Heart right ventricle (tissue), 16 donors: ENCODE data around the gene DHX35. TPM values are rescaled to one million over a fixed set of nuclear protein-coding genes. Genes with fewer than 3 reads are reported as not detected.

Experiments
- ATAC-seq, 8 donors: fragments of 200-7000 bp; cut with Tn5 transposase; one replicate each; pipeline ENCODE4 v1.9.1; 2020; ENCODE audit warnings: mild to moderate bottlenecking in 8 of 8, moderate library complexity in 8 of 8, moderate number of reproducible peaks in 1 of 8
- DNase-seq, 2 donors: peaks; one replicate each; pipeline ENCODE4 v3.0.0-alpha.2; 2020
- H3K27ac ChIP-seq, 10 donors: fragments of 200-600 bp; sonication (generic) in 2 of 10; one replicate each; pipeline versions ENCODE4 v1.5.0 to v1.8.0; 2020 to 2022; ENCODE audit warnings: mild to moderate bottlenecking in 3 of 10
- H3K27me3 ChIP-seq, 7 donors: fragments of 200-600 bp; one replicate each; pipeline ENCODE4 v1.8.0; 2021 to 2022; ENCODE audit warnings: mild to moderate bottlenecking in 2 of 7
- H3K36me3 ChIP-seq, 9 donors: fragments of 200-600 bp; sonication (generic) in 1 of 9; one replicate each; pipeline versions ENCODE4 v1.5.0 to v1.8.0; 2020 to 2022; ENCODE audit warnings: mild to moderate bottlenecking in 2 of 9
- H3K4me1 ChIP-seq, 9 donors: fragments of 200-600 bp; sonication (generic) in 1 of 9; one replicate each; pipeline versions ENCODE4 v1.5.0 to v1.8.0; 2020 to 2022; ENCODE audit warnings: mild to moderate bottlenecking in 4 of 9
- H3K4me3 ChIP-seq, 10 donors: fragments of 200-600 bp; sonication (generic) in 2 of 10; one replicate each; pipeline versions ENCODE4 v1.5.0 to v1.8.0; 2020 to 2022; ENCODE audit warnings: mild to moderate bottlenecking in 7 of 10, moderate library complexity in 2 of 10
- H3K9me3 ChIP-seq, 11 donors: fragments of 200-600 bp in 10 of 11; sonication (generic) in 2 of 11; one replicate each; pipeline versions ENCODE4 v1.5.0 to v1.8.0; 2013 to 2022; ENCODE audit warnings: mild to moderate bottlenecking in 2 of 11, control low read depth in 1 of 11, moderate library complexity in 1 of 11
- whole genome bisulfite sequencing, 2 donors: extraction: QIAGEN DNeasy Blood & Tissue Kit; methylation state at CpG; one replicate each; pipeline ENCODE4 v1.1.7; 2013; ENCODE audit warnings: inconsistent platforms in 1 of 2; 5-methylcytosine and 5-hydroxymethylcytosine counted together
- intact Hi-C, 10 donors: fragments of 100-400 bp; cut with DNase I; formaldehyde crosslinking; loops; one replicate each; pipeline versions ENCODE4 v1.11.1 to v1.14.2; 2022
- polyA plus RNA-seq, 2 donors: library from polyadenylated mRNA; stranded (reverse); fragments of 200-250 nt; gene quantifications; one replicate each; pipeline ENCODE4 v1.2.3, GENCODE V29; 2013
- total RNA-seq, 10 donors: library from RNA; stranded (reverse); fragmentation: NEBNext Ultra II Directional in 3 of 10; extraction: Animal tissue kit (Norgen Biotek cat#: 25700) in 3 of 10; gene quantifications; one replicate each; pipeline versions ENCODE4 v1.2.1 to v1.2.4, GENCODE V29; 2021 to 2023
- TF ChIP-seq, protein P1 (sequence below), 9 donors: fragments of 200-600 bp; sonication (generic) in 2 of 9; IDR thresholded peaks; one replicate each; pipeline versions ENCODE4 v1.5.0 to v1.8.0; 2021 to 2022; ENCODE audit warnings: antibody characterized with exemption in 9 of 9, mild to moderate bottlenecking in 5 of 9, moderate library complexity in 1 of 9
- donor health status: Arrhythmogenic right ventricular cardiomyopathy.
- donor health status: ischemic (EF 13 %, LVEDD 7.1; RV severe dilation, severe dysfunction).
- donor health status: healthy with polysubstance abuse.
- donor health status: DM: no; HTN: yes; CAD: no.
- donor health status: DM: no; HTN: no; CAD: no.
- donor health status: ischemic (EF 25% LVEDD 6.9; RV normal size, moderate dysfunction).
- donor health status: ischemic (EF 25% LVEDD 5.7; RV mildly dilated, moderate dysfunction).
- donor health status: healthy.
- donor health status: DM: yes; HTN: yes; CAD: no.
- donor health status: Ischemic cardiomyopathy.
- donor health status: ischemic (EF 35%, LVEDD 5.7; RV mildly dilated, moderate dysfunction).
- donor health status: nonischemic (EF 11% LVEDD 7.7; RV severe dilation, severe dysfunction).
- donor health status: DM: yes; HTN: yes; CAD: no.
- donor health status: PGD.
- donor health status: ischemic (EF 29% LVEDD 5.4; RV normal size, mild dysfunction).
- donor health status: nonischemic (EF 23%, LVEDD 6.1; RV moderate dilation, normal function).

DHX35 gene
- total and polyA plus RNA-seq, 12 donors, result 5.1 to 14.3 (median 10.2) TPM

DNA sequence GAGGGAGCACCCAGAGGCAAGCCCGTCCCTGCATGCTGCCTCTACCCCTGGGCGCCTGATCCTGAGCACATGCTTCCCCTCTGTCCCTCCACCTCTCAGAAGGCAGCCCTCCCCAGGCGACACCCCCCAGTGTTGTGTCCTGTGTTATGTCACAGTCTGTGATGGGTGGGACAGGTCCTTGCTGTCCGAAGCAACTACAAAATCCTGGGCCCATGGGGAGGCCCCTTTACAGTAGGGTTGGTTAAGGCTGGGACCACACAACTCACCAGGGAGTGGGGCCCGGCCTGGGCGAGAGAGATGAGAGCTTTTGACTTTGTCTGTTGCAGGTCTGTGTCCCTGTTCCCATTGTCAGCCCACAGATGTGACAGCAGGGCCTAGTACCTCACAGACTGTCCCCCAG is 78.0 kb downstream of the DHX35 start:
- intact Hi-C loops, result loop anchor here in 5 of 10 donors (10.0 kb wide), 2 partner anchors 115 to 395 kb away; partner anchors contain the start of gene FAM83D (in 3 of the 5)
- DNase-seq (no peak), ATAC-seq (no peak)
- TF ChIP-seq, protein P1, sequence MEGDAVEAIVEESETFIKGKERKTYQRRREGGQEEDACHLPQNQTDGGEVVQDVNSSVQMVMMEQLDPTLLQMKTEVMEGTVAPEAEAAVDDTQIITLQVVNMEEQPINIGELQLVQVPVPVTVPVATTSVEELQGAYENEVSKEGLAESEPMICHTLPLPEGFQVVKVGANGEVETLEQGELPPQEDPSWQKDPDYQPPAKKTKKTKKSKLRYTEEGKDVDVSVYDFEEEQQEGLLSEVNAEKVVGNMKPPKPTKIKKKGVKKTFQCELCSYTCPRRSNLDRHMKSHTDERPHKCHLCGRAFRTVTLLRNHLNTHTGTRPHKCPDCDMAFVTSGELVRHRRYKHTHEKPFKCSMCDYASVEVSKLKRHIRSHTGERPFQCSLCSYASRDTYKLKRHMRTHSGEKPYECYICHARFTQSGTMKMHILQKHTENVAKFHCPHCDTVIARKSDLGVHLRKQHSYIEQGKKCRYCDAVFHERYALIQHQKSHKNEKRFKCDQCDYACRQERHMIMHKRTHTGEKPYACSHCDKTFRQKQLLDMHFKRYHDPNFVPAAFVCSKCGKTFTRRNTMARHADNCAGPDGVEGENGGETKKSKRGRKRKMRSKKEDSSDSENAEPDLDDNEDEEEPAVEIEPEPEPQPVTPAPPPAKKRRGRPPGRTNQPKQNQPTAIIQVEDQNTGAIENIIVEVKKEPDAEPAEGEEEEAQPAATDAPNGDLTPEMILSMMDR (IDR thresholded peaks at IDR 0.05), result no peak
- H3K4me1 ChIP-seq, result no peaks in the 10 kb centered on the region
- no peaks in the 10 kb centered on the region for H3K9me3 ChIP-seq
- no peaks in the 10 kb centered on the region for H3K27me3 ChIP-seq
- peaks cover 0 to 94% (median 52%) of the 10 kb centered on the region in 9 donors for H3K36me3 ChIP-seq
- no peak overlapping the region for H3K27ac ChIP-seq
- H3K4me3 ChIP-seq, result no peak overlapping the region
- WGBS, 2 donors, result 82 to 92% methylated on average over 6 of the region's 6 CpGs

DNA sequence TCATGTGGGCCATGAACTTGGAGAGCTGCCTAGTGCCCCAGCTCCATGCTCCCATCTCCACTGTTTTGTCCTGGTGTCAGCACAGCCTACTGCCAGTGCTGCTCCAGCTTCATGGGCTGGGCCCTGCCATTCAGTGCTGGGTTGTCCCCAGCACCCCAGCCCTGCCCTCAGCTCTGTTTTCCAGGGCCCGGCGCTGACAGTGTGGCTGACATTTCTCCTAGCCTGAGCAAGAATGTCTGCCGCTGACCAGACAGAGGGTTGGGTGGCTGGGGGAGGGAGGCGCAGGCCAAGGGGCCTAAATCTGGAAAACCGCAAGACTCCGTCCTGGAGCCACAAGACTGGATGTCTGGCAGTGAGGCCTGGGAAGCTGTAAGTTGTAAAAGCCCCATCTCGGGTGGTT is 78.9 kb downstream of the DHX35 start:
- H3K36me3 ChIP-seq, result peaks cover 0 to 85% (median 50%) of the 10 kb centered on the region in 9 donors
- no peaks in the 10 kb centered on the region for H3K4me1 ChIP-seq
- whole genome bisulfite sequencing, 2 donors, result 79 to 86% methylated on average over 7 of the region's 7 CpGs
- ATAC-seq, result peak in 1 of 8 donors; percentile 31
- H3K9me3 ChIP-seq, result no peaks in the 10 kb centered on the region
- intact Hi-C loops, result loop anchor here in 5 of 10 donors (10.0 kb wide), 2 partner anchors 116 to 396 kb away; partner anchors contain the start of gene FAM83D (in 3 of the 5)
- DNase-seq, result no peak
- H3K27me3 ChIP-seq, result no peaks in the 10 kb centered on the region
- H3K4me3 ChIP-seq, result no peak overlapping the region
- H3K27ac ChIP-seq, result no peak overlapping the region
- TF ChIP-seq, protein P1 (IDR thresholded peaks at IDR 0.05), result no peak

GRCh38 chr20:39042279-39043150 is 80.4 kb downstream of the DHX35 start:
- Histone ChIP-seq H3K36me3 (peaks cover 0 to 70% (median 36%) of the 10 kb centered on the region in 9 donors), H3K4me3 (no peak overlapping the region), H3K4me1 (no peaks in the 10 kb centered on the region), H3K27me3 (no peaks in the 10 kb centered on the region), H3K27ac (no peak overlapping the region), H3K9me3 (no peaks in the 10 kb centered on the region)
- ATAC-seq (no peak), DNase-seq (no peak)
- intact Hi-C loops, result loop anchor here in 5 of 10 donors (10.0 kb wide), 2 partner anchors 118 to 398 kb away; partner anchors contain the start of gene FAM83D (in 3 of the 5)
- TF ChIP-seq, protein P1 (IDR thresholded peaks at IDR 0.05), result no peak
- 89 to 90% methylated on average over 15 of the region's 15 CpGs for WGBS, 2 donors

DNA sequence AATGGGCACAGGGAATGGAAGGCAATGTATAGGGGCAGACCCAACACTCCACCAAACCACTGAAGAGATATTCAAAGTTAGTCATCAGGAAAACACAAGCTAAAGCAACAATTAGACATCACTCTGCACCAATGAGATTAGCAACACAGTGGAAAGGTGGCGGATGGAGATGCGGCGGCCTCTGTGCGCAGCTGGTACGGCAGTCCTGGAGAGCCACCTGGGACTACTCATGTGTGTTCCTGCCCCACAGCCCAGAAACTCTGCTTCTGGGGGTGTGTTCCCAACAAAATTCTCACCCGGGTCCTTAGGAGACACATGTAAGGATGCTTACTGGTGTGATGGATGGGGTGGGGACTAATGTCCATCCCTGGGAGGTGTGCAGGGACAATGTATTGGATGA is 82.4 kb downstream of the DHX35 start:
- Histone ChIP-seq H3K4me1 (peaks cover 0 to 5% (median 3%) of the 10 kb centered on the region in 9 donors), H3K9me3 (no peaks in the 10 kb centered on the region), H3K4me3 (no peak overlapping the region), H3K27me3 (no peaks in the 10 kb centered on the region), H3K27ac (no peak overlapping the region), H3K36me3 (peaks cover 0 to 50% (median 22%) of the 10 kb centered on the region in 9 donors)
- no peak for ATAC-seq
- no peak for DNase-seq
- TF ChIP-seq, protein P1 (IDR thresholded peaks at IDR 0.05), result no peak
- 98 to 99% methylated on average over 6 of the region's 6 CpGs for WGBS, 2 donors
- intact Hi-C loops, result loop anchor here in 5 of 10 donors (10.0 kb wide), 2 partner anchors 120 to 400 kb away; partner anchors contain the start of gene FAM83D (in 3 of the 5)
